GM19467 (cell line): ENCODE results near the gene HOMER3.
"Not testable (repeated sequence)": the region's sequence is repeated elsewhere in the genome, so short reads cannot be mapped to it uniquely, and the experiment has no call there.

Experiments used
- ATAC-seq: cut with Tn5 transposase; IDR thresholded peaks from one replicate; pipeline ENCODE4 v1.9.1; 2021; ENCODE audit warnings: mild to moderate bottlenecking, moderate library complexity; ENCODE audit not compliant: unreplicated experiment

HOMER3 gene

DNA sequence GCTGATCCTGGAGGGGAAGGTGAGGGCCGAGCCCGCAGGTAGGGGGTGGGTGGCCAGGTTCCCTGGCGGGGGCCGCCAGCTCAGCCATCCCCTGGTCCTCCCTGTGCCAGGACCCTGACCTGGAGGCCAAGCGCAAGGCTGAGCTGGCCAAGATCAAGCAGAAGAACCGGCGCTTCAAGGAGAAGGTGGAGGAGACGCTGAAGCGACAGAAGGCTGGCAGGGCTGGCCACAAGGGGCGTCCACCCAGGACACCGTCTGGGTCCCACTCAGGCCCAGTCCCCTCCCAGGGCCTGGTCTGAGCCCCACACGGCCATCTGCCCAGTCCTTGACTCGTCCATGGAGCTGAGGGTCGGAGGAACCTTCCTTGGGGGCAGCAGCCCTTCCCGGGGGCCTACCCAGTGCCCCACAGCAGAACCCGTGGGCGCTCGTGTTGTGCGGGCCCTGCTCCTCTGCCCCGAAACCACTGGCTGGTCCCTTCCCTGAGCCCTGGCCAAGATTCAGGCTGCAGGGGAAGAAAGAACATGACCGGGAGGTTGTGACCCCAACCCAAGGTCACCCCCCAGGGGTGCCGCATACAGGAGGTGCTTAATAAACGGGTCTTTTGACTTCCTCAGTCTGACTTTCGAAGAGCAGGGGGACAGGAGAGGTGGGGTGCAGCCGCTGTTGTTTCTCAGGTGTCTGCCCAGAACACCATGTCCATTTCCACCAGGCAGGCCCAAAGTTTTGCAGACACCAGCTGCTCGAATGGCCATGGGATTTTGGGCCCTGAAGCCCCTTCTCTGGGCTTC, 12.8 kb downstream of the HOMER3 start:
- ATAC-seq, result no peak

DNA sequence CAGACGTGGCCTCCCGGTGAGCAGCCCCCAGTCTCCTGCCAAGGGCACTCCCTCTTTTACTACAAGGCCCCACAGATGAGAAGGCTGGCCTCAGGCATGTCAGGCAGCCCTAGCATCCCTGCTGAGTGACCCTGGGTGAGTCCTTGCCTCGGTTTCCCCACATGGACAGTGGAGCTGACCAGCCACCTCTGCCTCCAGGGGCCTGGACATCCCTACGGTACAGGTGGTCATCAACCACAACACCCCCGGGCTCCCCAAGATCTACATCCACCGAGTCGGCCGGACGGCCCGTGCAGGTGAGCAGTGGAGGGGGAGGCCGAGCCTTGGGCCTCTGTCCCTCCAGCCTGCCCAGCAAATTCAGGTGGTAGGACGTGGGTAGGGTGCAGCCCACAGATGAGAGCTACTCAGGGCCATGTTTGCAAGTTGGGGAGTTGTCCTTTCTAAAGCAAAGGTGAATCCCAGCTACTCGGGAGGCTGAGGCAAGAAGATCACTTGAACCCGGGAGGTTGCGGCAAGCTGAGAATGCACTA, 16.3 kb downstream of the HOMER3 start:
- no peak for ATAC-seq

DNA sequence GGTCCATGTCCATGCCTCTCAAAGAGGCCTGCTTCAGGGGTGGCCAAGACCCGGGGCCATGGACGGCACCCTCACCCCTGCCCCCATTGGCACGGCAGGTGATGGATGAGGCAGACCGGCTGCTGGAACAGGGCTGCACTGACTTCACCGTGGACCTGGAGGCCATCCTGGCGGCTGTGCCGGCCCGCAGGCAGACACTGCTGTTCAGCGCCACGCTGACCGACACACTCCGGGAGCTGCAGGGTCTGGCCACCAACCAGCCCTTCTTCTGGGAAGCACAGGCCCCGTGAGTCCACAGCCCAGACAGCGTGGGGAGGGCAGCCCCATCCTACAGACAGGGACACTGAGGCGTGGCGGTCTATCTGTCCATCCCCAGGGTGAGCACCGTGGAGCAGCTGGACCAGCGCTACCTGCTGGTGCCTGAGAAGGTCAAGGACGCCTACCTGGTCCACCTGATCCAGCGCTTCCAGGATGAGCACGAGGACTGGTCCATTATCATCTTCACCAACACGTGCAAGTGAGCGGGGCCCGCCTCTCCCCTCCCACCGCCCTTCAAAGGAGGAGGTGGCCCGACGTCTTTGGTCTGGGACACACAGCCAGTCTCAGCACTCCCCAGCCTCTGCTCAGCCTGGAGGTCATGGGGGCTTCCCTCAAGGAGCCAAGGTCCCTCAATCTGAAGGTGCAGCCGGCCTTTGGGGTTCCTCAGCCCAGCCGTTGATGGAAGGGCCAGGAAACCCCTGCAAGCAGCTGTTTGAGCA, 18.6 kb downstream of the HOMER3 start:
- ATAC-seq, result no peak

DNA sequence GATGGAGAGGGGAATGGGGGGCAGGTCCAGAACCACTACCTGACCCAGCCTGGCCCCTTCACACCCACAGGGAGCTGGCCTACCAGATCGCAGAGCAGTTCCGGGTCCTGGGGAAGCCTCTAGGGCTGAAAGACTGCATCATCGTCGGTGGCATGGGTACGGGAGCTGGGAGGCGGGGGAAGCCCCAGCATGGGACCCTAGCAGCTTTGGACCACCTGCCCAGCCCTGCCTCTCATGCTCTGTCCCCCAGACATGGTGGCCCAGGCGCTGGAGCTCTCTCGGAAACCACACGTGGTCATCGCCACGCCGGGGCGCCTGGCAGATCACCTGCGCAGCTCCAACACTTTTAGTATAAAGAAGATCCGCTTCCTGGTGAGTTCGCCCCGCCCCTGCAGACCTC, 19.4 kb downstream of the HOMER3 start:
- ATAC-seq, result no peak

DNA sequence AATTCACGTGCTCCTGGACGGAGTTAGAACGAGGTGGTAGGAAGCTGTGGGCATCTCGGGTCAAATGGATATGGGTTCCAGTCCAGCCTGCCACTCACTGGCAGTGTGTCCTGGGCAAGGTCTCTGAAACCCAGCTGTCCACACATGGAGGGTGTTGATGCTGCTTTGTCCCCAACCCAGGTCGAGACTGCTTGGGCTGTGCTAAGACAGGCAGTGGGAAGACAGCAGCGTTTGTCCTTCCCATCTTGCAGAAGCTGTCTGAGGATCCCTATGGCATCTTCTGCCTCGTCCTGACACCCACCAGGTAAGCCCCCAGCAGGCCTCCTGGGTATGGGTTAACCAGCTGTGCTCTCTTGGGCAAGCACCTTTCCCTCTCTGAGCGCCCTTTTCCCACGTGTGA, 20.6 kb downstream of the HOMER3 start:
- no peak for ATAC-seq

DNA sequence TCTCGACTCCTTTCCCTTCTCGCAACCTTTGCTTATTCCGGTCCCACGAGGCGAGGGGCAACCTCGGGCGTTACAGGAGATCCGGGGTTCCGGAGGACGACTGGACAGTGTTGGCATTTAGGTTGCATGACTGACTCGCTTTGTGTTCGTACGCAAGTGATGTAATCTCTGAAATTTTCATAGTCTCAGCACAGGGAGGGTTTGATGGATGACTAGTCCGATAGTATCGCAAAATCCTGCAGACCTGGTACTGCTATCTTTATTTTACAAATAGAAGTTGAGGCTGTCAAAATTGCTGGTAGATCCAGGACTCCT, 21.2 kb downstream of the HOMER3 start:
- no peak for ATAC-seq

DNA sequence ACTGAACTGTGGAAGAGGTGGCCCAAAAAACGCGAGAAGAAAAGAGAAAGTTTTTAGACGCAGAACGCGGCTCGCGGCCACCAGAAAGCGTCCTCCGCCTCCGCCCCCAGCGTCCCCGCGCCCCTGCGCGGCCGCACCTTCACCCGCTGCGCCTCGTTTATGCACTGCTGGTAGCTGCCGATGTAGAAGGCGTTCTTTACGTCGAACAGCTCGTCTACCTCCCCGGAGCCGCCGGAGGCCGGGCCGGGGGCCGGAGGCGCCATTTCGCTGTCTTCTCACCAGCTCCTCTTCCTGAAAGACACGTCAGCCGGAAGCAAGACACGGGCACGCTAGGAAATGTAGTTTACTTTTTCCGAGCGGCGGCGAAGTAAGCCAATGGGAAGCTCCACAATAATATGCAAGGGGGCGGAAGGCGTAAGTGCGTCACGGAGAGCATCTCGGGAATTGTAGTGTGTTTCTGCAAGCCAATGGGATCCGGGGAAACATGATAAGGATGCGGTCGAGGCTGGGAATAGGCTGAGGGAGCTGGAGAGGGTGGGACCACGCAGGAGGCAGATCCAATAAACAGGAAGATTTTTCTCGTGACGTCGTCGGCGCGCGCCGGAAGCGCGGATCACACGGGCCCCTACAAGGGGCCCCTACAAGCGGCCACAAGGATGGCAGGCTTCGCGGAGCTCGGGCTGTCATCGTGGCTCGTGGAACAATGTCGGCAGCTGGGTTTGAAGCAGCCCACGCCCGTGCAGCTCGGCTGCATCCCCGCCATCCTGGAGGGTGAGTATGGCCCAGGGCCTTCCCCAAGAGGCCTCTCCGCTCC, 21.7 kb downstream of the HOMER3 start, which contains the start of the genes COPE and DDX49:
Gene COPE, minus strand, starts transcription at position 302 of the 814 bp plus-strand sequence. Its CDS starts 39 bp downstream, at position 263.
Gene DDX49, plus strand, starts transcription at position 630 of the 814 bp plus-strand sequence. Its CDS starts 27 bp downstream, at position 657.
- ATAC-seq, result peak; percentile 90

DNA sequence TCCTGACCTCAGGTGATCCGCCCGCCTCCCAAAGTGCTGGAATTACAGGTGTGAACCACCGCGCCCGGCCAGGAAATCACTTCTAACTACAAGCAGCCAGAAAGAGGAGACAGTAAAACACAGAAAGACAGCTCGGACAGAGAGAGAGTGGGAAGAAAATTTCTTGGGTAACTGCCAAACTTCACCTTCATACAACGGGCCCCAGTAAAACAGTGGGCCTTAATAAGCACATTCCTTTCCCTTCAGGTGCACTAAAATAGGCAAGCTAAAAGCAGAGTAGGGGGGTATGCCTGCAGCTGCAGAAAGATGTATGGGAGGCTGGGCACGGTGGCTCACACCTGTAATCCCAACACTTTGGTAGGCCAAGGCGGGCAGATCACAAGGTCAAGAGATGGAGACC, 23.4 kb downstream of the HOMER3 start:
- not testable (repeated sequence) for ATAC-seq

DNA sequence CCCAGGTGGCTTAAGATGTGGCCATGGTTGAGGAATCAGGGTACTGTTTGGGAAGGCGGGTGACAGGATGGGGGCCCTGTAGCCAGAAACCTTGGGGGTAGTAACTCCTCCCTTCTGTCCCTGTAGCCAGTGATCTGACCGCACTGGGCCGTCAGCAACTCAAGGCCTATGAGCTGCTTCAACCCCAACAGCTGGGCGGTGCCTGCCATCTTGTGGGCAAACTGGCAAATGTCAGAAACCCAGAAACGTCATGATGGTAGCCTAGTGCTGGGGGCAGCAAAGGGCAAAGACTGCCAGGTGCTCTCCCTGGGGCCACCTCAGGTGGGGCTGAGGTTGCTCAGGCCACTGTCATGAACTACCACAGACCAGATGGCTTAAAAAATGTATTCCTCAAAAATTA, 25.4 kb downstream of the HOMER3 start:
- ATAC-seq, result no peak

DNA sequence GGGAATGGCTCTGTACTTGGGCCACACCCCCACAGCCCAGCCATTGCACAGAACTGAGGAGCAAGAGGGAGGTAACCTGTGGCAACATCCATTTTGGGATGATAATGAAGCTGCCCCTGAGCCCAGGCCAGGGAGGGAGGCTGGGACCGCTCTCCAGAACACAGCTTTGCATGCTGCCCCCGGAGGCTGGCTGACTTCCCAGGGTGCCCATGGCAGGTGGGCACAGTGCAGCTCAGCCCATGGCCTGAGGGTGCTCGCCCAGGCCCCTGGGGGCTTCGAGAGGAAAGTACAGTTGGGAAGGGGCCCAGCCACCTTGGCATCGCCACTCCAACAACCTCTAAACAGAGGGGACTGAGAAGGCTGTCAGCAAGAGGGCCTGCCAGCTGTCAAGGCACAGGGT, 27.6 kb downstream of the HOMER3 start:
- ATAC-seq, result no peak

DNA sequence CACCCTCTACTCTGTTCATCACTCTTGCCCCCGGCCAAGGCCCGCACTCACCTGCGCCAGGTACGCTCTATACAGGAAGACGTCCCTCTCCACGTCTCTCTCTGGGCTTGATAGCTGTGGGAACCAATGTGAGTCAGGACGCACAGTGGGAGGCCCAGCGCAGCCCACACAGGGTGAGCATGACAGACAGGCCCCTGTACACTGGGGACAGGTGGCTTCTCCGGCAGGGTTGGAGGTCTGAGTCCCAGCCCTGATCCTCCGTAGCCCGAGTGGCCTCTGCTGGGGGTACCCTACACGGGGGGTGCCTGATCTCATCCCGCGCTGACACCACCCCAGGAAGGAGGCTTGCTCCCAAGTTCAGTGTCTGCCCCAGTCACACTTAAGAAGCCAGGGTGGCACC, 28.1 kb downstream of the HOMER3 start:
- ATAC-seq, result no peak

DNA sequence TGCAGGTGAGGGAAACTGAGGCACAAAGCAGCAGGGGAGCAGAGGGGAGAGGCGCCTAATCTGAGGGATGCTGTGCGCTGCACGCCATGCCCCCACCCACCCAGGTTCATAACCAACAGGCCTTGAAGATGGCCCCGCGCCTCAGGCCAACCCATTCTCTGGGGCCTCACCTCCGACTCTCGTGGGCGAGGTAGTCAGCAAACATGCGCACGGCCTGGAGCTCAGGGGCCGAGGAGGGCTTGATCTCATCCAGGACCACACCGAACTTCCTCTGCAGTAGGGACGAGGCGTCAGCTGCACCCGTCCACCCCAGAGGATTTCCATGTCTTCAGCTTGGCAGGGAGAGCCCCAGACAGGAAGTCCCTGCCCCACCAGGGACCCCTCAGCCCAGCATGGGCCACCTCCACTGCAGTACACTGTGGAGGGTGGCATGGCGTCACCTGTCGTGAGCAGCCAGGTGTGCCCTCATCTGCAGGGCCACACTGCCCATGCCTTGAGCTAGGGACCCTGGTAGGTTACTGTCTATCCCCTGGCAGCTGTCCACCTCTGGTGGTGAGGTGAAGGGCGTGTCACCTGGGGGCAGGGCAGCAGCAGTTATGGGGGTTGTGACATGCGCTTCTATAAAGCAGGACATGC, 30.1 kb downstream of the HOMER3 start:
- no peak for ATAC-seq

DNA sequence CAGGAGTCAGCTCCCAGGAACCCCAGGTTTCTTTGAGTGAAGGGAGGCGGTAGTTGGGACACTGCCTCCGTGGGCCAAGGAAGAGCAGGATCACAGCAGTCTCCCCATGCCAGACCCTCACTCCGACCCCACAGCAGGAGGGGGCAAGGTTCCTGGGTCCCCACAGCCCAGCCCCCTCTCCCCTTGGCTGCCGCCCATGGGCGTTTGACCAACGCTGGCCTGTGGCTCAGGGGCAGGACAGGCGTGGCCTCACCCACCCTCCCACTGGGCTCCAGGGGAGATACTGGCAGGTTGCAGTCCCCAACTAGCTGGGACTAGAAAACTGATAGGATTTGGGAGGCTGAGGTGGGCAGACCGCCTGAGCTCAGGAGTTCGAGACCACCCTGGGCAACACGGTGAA, 31.0 kb downstream of the HOMER3 start:
- ATAC-seq, result no peak

DNA sequence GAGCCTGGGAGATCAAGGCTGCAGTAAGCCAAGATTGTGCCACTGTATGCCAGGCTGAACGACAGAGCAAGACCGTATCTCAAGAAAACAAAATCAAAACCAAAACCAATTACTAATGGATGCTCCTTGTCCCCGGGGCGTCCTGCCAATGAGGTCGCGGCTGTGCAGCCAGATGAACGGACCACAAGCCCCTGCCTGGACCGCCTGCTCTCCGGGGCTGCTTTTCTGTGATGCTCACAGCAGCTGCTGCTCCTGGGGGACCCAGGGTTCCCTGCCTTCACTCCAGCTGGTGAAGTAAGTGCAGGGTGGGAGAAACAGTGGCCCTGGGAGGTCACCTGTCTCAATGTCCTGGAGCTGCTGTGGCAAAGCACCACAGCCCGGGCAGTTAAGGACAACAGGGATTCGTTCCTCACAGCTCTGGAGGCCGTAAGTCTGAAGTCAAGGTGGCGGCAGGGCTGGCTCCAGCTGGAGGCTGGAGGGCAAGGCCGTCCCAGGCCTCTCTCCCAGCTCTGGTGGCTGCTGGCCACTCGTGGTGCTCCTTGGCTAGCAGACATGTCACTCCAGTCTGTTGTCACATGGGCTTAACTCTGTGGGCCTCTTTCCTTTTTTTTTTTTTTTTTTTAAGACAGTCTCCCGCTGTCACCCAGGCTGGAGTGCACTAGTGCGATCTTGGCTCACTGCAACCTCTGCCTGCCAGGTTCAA, 31.9 kb downstream of the HOMER3 start:
- ATAC-seq, result no peak

DNA sequence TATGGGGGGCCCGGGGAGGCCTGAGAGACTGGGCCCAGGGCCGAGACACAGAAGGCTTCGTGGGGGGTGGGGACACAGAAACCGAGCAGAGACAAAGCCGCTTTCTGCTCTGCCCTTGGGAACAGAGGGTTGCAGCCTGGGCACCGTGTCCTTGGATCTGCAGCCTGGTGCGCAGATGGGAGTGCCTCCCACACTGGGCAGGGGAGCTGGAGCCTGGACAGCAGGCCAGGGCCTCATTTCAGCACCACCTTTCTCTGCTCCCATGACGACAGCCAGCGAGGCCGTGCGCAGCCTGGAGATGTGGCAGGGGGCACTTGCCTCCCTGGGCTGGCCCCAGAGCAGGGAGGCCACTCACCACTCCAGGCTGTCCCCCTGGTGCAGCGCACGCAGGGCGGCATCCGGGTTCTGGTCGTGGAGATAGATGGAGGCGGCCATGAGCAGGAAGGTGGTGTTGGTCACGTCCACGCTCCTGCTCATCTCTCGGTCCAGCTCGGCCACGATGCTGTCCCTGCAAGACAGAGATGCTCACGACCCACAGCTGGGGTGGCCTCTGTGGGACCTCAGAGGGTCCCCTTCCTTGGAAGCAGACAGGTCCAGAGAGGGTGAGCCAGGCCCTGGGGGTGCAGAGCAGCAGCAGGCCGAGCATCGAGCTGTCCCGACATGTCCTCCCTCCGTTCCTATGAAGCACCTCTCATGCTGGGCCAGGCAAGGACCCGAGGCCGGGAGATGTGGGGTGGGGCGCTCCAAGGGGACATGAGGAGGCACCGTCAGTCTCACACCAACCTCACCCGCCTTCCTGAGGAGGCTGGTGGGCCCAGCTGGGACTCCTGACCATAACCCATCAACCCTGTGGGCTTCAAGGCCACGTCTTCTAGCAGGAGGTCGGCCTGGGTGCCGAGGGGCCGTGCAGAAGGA, 34.2 kb downstream of the HOMER3 start:
- ATAC-seq, result no peak

DNA sequence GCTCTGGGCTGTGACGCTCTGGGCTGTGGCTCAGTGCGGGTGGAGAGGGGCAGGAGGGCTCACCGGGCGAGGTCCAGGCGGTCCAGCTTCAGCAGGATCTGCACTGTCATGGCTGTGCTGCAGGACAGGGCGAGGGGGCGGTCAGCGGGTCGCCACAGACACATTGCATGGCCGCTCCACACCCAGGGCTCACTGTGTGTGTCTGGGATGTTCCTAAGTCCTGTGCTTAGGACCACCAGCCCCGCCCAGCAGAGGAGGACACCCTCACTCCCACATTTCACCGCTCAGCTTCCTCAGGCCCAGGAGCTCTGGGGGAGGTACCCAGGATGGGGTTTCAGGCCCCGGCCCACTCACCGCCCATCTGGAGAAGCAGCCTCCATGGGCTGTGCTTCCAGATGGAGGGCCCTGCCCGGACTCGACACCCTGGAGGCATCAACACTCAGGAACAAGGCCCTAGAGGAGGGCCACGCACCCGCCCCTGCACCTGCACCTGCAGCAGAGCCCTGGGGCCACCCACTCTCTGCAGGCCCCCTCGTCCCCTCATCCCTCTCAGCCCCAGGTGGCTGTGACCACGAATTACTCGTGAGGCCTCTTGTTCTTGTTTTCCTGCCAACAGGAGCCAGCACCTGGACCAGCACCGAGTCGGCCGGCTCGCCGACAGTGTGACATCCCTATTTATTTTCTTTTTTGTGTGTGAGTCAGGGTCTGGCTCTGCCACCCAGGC, 35.3 kb downstream of the HOMER3 start:
- ATAC-seq, result no peak

DNA sequence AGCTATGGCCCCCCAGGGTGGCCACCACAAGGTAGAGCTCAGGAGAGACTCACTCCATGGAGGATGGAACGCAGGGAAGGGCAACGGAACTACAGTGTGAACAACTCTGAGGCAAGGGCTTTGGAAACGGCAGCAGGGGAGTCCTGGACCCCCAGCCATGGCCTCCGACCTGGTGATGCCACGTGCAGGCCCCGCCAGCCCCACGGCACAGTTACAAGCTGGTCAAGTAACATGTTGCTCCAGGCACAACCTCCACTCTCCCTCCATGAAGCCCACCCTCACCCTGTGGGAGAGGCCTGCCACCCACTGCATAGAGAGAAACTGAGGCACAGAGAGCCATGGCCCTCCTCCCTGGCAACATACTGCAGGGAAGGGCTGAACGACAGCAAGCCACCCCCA, 36.0 kb downstream of the HOMER3 start:
- no peak for ATAC-seq

DNA sequence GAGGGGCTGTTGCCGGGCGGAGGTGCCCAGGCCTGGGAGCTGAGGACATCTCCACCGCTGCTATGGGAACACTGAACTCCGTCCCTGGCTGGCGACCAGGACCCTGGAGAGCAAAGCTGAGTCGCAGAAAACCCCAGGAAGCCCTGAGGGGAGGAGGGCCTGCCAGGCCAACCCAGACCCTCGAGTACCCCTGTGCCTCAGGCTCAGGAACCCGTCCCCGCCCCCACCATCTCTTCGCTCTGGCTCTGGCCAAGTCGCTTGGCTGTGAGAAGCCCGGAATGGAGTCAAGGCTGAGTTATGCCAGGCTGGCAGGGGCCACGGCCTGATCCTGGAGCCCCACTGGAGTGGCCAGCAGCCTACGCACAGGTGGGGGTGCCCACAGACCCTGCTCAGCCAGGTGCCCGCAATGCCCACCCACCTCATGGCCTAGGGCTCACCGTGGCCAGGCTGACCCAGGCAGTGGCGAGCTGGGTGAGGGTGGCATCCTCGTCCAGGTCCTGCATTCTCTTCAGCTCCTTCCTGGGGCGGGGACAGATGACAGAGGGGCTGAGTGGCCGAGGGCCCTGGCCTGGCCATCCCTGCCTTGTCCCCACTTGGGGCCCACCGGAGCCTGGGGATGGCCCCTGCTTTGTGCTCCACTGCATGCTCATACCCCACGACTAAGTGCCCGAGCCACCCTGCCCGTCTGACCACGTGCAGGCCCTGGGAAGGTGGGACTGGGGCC, 36.5 kb downstream of the HOMER3 start:
- ATAC-seq, result no peak
